Liver (tissue), 9 donors: ENCODE measurements around the gene REEP3. TPM values are rescaled to one million over a fixed set of nuclear protein-coding genes. Genes with fewer than 3 reads are reported as not detected.
A peak's percentile ranks its signal among the peaks of the same experiment; 100 is the strongest.

Experiments
- DNase-seq: peaks from one replicate; pipeline ENCODE4 v3.0.0-alpha.2; 2017; ENCODE audit warnings: low spot score
- H3K27ac ChIP-seq, 2 donors: one replicate each; pipeline ENCODE4 v1.7.0; 2013; ENCODE audit warnings: inconsistent platforms in 2 of 2, low read length in 2 of 2, control low read depth in 1 of 2, low read depth in 1 of 2, mild to moderate bottlenecking in 1 of 2
- H3K27me3 ChIP-seq, 4 donors: one replicate each; pipeline versions ENCODE4 v1.6.1 to v1.7.0; 2013; ENCODE audit warnings: low read length in 3 of 4, inconsistent platforms in 1 of 4, mild to moderate bottlenecking in 1 of 4, moderate library complexity in 1 of 4; ENCODE audit not compliant: control insufficient read depth in 4 of 4, insufficient read depth in 4 of 4
- H3K36me3 ChIP-seq, 4 donors: one replicate each; pipeline versions ENCODE4 v1.6.1 to v1.7.0; 2013; ENCODE audit warnings: low read length in 3 of 4, mild to moderate bottlenecking in 3 of 4, low read depth in 1 of 4, moderate library complexity in 1 of 4; ENCODE audit not compliant: control insufficient read depth in 4 of 4, insufficient read depth in 3 of 4
- H3K4me1 ChIP-seq, 4 donors: one replicate each; pipeline versions ENCODE4 v1.6.1 to v1.7.0; 2013; ENCODE audit warnings: low read length in 3 of 4, mild to moderate bottlenecking in 3 of 4, moderate library complexity in 1 of 4; ENCODE audit not compliant: control insufficient read depth in 4 of 4, insufficient read depth in 4 of 4
- H3K4me3 ChIP-seq, 3 donors: one replicate each; pipeline versions ENCODE4 v1.6.1 to v1.7.0; 2013; ENCODE audit warnings: low read length in 3 of 3, control low read depth in 1 of 3, low read depth in 1 of 3, mild to moderate bottlenecking in 1 of 3
- H3K9ac ChIP-seq, 2 donors: one replicate each; pipeline ENCODE4 v1.7.0; 2013; ENCODE audit warnings: low read length in 2 of 2, mild to moderate bottlenecking in 2 of 2, moderate library complexity in 2 of 2, control low read depth in 1 of 2, low read depth in 1 of 2
- H3K9me3 ChIP-seq, 4 donors: one replicate each; pipeline versions ENCODE4 v1.6.1 to v1.7.0; 2013; ENCODE audit warnings: low read length in 3 of 4; ENCODE audit not compliant: control insufficient read depth in 4 of 4
- EGR1 ChIP-seq, 2 donors: IDR thresholded peaks; 2 replicates each; pipeline ENCODE4 v1.6.1; 2016 to 2018; ENCODE audit warnings: antibody characterized with exemption in 2 of 2, low read depth in 2 of 2
- FOXA1 ChIP-seq: IDR thresholded peaks from 2 replicates; pipeline ENCODE4 v1.6.1; 2016; ENCODE audit warnings: antibody characterized with exemption
- FOXA2 ChIP-seq: IDR thresholded peaks from 2 replicates; pipeline ENCODE4 v1.6.1; 2016; ENCODE audit warnings: antibody characterized with exemption
- GABPA ChIP-seq, 2 donors: IDR thresholded peaks in 1 of 2; conservative IDR thresholded peaks in 1 of 2; 2 replicates each; pipeline ENCODE4 v1.6.1; 2016; ENCODE audit warnings: antibody characterized with exemption in 2 of 2, mild to moderate bottlenecking in 1 of 2, moderate library complexity in 1 of 2
- HNF4A ChIP-seq, 2 donors: conservative IDR thresholded peaks; 2 replicates each; pipeline ENCODE4 v1.6.1; 2016; ENCODE audit warnings: antibody characterized with exemption in 2 of 2, mild to moderate bottlenecking in 2 of 2
- JUND ChIP-seq, 2 donors: IDR thresholded peaks; 2 replicates each; pipeline ENCODE4 v1.6.1; 2016; ENCODE audit warnings: antibody characterized with exemption in 2 of 2
- NR2F2 ChIP-seq: IDR thresholded peaks from 2 replicates; pipeline ENCODE4 v1.6.1; 2016; ENCODE audit warnings: antibody characterized with exemption
- RAD21 ChIP-seq, 2 donors: IDR thresholded peaks; 2 replicates each; pipeline ENCODE4 v1.6.1; 2016; ENCODE audit warnings: antibody characterized with exemption in 2 of 2, mild to moderate bottlenecking in 2 of 2
- RXRA ChIP-seq, 2 donors: IDR thresholded peaks; 2 replicates each; pipeline ENCODE4 v1.6.1; 2017 to 2018; ENCODE audit warnings: antibody characterized with exemption in 2 of 2, mild to moderate bottlenecking in 1 of 2
- SP1 ChIP-seq: IDR thresholded peaks from 2 replicates; pipeline ENCODE4 v1.6.1; 2018; ENCODE audit warnings: antibody characterized with exemption, mild to moderate bottlenecking
- TAF1 ChIP-seq: conservative IDR thresholded peaks from 2 replicates; pipeline ENCODE4 v1.6.1; 2016; ENCODE audit warnings: antibody characterized with exemption, mild to moderate bottlenecking
- YY1 ChIP-seq: IDR thresholded peaks from 2 replicates; pipeline ENCODE4 v1.6.1; 2016; ENCODE audit warnings: antibody characterized with exemption, mild to moderate bottlenecking
- WGBS: extraction: QIAGEN DNeasy Blood & Tissue Kit; methylation state at CpG from one replicate; pipeline ENCODE4 v1.1.7; 2013; 5-methylcytosine and 5-hydroxymethylcytosine counted together
- polyA plus RNA-seq, 2 donors: library from polyadenylated mRNA; stranded (reverse) in 1 of 2; unstranded in 1 of 2; fragments of 200-250 nt in 1 of 2; fragments of >200 nt in 1 of 2; fragmentation: Nextera tagmentation in 1 of 2; extraction: Ambion mirVana in 1 of 2; gene quantifications; one replicate each; pipeline versions ENCODE4 v1.2.1 to v1.2.3, GENCODE V29; 2013 to 2015
- total RNA-seq, 2 donors: library from RNA; depleted of rRNA; stranded (reverse); fragments of >200 nt; gene quantifications; one replicate each; pipeline ENCODE4 v1.2.3, GENCODE V29; 2014
- TF ChIP-seq, protein P1 (sequence below): IDR thresholded peaks from 2 replicates; pipeline ENCODE4 v1.6.1; 2016; ENCODE audit warnings: antibody characterized with exemption
- TF ChIP-seq, protein P2 (sequence below): IDR thresholded peaks from 2 replicates; pipeline ENCODE4 v1.6.1; 2016; ENCODE audit warnings: antibody characterized with exemption
- TF ChIP-seq, protein P3 (sequence below): IDR thresholded peaks from 2 replicates; pipeline ENCODE4 v1.6.1; 2016; ENCODE audit warnings: antibody characterized with exemption
- donor health status: healthy.
- donor health status: healthy.
- donor health status: healthy.
- donor health status: healthy.
- donor health status: healthy.

REEP3 gene
- total and polyA plus RNA-seq, 4 donors: 7.9 to 26.9 (median 18.2) TPM

DNA sequence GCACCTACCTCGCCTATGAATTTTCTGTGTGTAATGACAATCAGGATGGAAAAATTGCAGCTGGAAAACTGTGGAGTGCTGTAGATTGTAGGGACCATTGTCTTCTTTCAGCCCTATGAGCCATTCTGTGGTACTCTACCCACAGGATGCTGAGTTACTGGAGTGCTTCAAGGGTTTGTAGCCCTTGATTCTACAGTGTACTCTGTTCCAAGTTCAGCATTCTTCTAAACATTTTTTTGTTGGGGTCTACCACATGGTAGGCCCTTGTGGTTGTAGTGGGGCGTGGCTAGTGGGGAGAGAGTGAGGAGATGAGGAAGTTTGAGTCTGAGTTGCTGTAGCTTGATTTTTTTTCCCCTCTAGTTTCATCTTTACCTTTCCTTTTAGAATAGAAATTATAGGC lies 33.5 kb downstream of the REEP3 start:
- H3K27me3 ChIP-seq: no peaks in the 10 kb centered on the region
- no peaks in the 10 kb centered on the region for H3K4me1 ChIP-seq
- no peak overlapping the region for H3K9ac ChIP-seq
- TF ChIP-seq SP1 (no peak), EGR1 (IDR thresholded peaks at IDR 0.05; ENCODE audit: low read depth in 2 of 2) (no peak), RAD21 (IDR thresholded peaks at IDR 0.05) (no peak), GABPA (IDR thresholded peaks at IDR 0.05 in 1 of 2, conservative IDR thresholded peaks at IDR 0.05 in 1 of 2) (no peak), JUND (IDR thresholded peaks at IDR 0.05) (no peak), RXRA (IDR thresholded peaks at IDR 0.05) (no peak), NR2F2 (no peak), TAF1 (no peak)
- TF ChIP-seq, protein P1, sequence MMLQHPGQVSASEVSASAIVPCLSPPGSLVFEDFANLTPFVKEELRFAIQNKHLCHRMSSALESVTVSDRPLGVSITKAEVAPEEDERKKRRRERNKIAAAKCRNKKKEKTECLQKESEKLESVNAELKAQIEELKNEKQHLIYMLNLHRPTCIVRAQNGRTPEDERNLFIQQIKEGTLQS: no peak
- TF ChIP-seq, protein P2, sequence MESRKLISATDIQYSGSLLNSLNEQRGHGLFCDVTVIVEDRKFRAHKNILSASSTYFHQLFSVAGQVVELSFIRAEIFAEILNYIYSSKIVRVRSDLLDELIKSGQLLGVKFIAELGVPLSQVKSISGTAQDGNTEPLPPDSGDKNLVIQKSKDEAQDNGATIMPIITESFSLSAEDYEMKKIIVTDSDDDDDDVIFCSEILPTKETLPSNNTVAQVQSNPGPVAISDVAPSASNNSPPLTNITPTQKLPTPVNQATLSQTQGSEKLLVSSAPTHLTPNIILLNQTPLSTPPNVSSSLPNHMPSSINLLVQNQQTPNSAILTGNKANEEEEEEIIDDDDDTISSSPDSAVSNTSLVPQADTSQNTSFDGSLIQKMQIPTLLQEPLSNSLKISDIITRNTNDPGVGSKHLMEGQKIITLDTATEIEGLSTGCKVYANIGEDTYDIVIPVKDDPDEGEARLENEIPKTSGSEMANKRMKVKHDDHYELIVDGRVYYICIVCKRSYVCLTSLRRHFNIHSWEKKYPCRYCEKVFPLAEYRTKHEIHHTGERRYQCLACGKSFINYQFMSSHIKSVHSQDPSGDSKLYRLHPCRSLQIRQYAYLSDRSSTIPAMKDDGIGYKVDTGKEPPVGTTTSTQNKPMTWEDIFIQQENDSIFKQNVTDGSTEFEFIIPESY: no peak
- no peak overlapping the region for H3K4me3 ChIP-seq
- no peak overlapping the region for H3K27ac ChIP-seq
- no peaks in the 10 kb centered on the region for H3K9me3 ChIP-seq
- H3K36me3 ChIP-seq: peaks cover 0 to 2% (median 0%) of the 10 kb centered on the region in 4 donors
- no peak for DNase-seq
- 91% methylated on average over 2 of the region's 2 CpGs for whole genome bisulfite sequencing

DNA sequence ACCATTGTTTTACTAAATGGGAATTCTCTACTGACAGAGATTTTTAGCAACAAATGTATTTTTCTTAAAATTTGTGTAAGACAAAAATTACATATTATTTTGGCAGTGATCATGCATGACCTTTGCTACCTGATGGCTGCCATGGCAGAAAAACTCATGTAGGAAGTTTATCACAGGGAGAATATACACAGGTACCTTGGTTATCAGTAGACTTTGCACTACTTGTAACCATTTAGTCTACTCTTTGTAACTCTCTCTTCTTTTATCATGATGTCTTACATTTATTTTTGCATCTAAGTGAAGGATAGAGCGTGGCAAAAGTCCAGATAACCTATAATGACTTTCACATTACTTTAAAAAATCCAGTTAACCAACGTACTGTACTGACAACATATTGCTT lies 34.1 kb downstream of the REEP3 start:
- DNase-seq: no peak
- Histone ChIP-seq H3K4me1 (no peaks in the 10 kb centered on the region), H3K27me3 (no peaks in the 10 kb centered on the region), H3K9ac (no peak overlapping the region), H3K4me3 (no peak overlapping the region), H3K9me3 (no peaks in the 10 kb centered on the region), H3K27ac (no peak overlapping the region), H3K36me3 (peaks cover 0 to 2% (median 0%) of the 10 kb centered on the region in 4 donors)
- TF ChIP-seq, protein P1: no peak
- TF ChIP-seq HNF4A (conservative IDR thresholded peaks at IDR 0.05): peak; percentile 39 to 51
- TF ChIP-seq YY1: peak; percentile 22
- TF ChIP-seq TAF1: no peak
- TF ChIP-seq FOXA1: no peak
- TF ChIP-seq, protein P2: no peak
- WGBS: 72% methylated on average over 2 of the region's 2 CpGs

DNA sequence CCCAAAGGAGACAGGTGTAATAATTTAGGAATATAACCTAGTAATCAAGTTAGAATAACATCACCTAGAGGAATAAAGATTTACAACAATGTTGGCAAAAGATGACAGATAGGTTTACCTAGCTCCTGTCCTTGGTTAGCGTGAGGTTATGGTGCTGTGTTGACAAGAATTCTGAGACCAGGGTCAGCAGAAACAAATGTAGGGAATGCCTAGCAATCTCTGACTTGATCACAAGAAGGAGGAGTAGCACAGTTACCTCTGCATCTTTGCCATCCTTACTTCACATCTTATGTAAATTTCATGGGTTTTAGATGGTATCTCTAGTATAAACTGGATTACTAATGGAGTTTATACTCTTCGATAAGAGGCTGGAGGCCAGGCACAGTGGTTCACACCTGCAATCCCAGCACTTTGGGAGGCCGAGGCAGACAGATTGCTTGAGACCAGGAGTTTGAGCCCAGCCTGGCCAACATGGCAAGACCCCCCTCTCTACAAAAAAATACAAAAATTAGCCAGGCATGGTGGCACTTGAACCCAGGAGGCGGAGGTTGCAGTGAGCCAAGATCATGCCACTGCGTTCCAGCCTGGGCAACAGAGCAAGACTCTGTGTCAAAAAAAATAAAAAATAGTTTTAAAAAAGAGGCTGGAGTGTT lies 37.1 kb downstream of the REEP3 start:
- TF ChIP-seq, protein P1: no peak
- TF ChIP-seq, protein P3, sequence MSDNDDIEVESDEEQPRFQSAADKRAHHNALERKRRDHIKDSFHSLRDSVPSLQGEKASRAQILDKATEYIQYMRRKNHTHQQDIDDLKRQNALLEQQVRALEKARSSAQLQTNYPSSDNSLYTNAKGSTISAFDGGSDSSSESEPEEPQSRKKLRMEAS: no peak
- TF ChIP-seq GABPA (IDR thresholded peaks at IDR 0.05 in 1 of 2, conservative IDR thresholded peaks at IDR 0.05 in 1 of 2) (no peak), TAF1 (no peak), FOXA2 (no peak), FOXA1 (no peak), EGR1 (IDR thresholded peaks at IDR 0.05; ENCODE audit: low read depth in 2 of 2) (no peak), JUND (IDR thresholded peaks at IDR 0.05) (no peak), RAD21 (IDR thresholded peaks at IDR 0.05) (no peak), RXRA (IDR thresholded peaks at IDR 0.05) (no peak), NR2F2 (no peak)
- TF ChIP-seq, protein P2: no peak
- Histone ChIP-seq H3K4me3 (no peak overlapping the region), H3K4me1 (no peaks in the 10 kb centered on the region), H3K9ac (no peak overlapping the region), H3K27ac (no peak overlapping the region), H3K36me3 (peaks cover 0 to 2% (median 0%) of the 10 kb centered on the region in 4 donors), H3K27me3 (no peaks in the 10 kb centered on the region), H3K9me3 (no peaks in the 10 kb centered on the region)
- 97% methylated on average over 5 of the region's 5 CpGs for WGBS
- DNase-seq: no peak
